HepG2 (cell line): Measurements from ENCODE around the gene SIX3. TPM values are rescaled to one million over a fixed set of nuclear protein-coding genes. Genes with fewer than 3 reads are reported as not detected.

Experiments used
- ARNTL ChIP-seq: sonication (generic); formaldehyde crosslinking; IDR thresholded peaks from 2 replicates; pipeline ENCODE4 v1.4.0; 2020; ENCODE audit warnings: mild to moderate bottlenecking, missing genetic modification reagents
- BORCS8-MEF2B ChIP-seq: sonication (generic); formaldehyde crosslinking; IDR thresholded peaks from 2 replicates; pipeline ENCODE4 v1.8.0; 2022; ENCODE audit warnings: mild to moderate bottlenecking, missing genetic modification reagents
- FOXK2 ChIP-seq: fragments of 450-650 bp; IDR thresholded peaks from 2 replicates; pipeline ENCODE4 v1.6.1; 2016
- HDAC1 ChIP-seq: sonication (generic); formaldehyde crosslinking; IDR thresholded peaks from 2 replicates; pipeline ENCODE4 v1.5.1; 2020; ENCODE audit warnings: mild to moderate bottlenecking, missing genetic modification reagents
- LCORL ChIP-seq, 2 experiments: fragments of 450-650 bp in 1 of 2; sonication (generic) in 1 of 2; formaldehyde crosslinking in 1 of 2; IDR thresholded peaks; 2 replicates each; pipeline versions ENCODE4 v1.5.0 to v1.6.1; 2017 to 2020; ENCODE audit warnings: antibody characterized with exemption in 1 of 2, missing genetic modification reagents in 1 of 2
- MTF1 ChIP-seq: sonication (generic); formaldehyde crosslinking; IDR thresholded peaks from 2 replicates; pipeline ENCODE4 v1.5.0; 2020; ENCODE audit warnings: missing genetic modification reagents
- SAP130 ChIP-seq: IDR thresholded peaks from 2 replicates; pipeline ENCODE4 v1.6.1; 2016; ENCODE audit warnings: low read depth
- YEATS4 ChIP-seq: sonication (generic); formaldehyde crosslinking; IDR thresholded peaks from 2 replicates; pipeline ENCODE4 v1.4.0; 2020; ENCODE audit warnings: missing genetic modification reagents, borderline replicate concordance
- ZFP82 ChIP-seq: sonication (generic); formaldehyde crosslinking; IDR thresholded peaks from 2 replicates; pipeline ENCODE4 v1.5.1; 2020; ENCODE audit warnings: mild to moderate bottlenecking, missing genetic modification reagents, borderline replicate concordance
- ZNF30 ChIP-seq: sonication (generic); formaldehyde crosslinking; IDR thresholded peaks from 2 replicates; pipeline ENCODE4 v1.5.0; 2020; ENCODE audit warnings: mild to moderate bottlenecking, missing genetic modification reagents
- polyA plus RNA-seq, 8 experiments: library from polyadenylated mRNA; depleted of rRNA in 3 of 8; stranded (reverse) in 7 of 8; unstranded in 1 of 8; fragments of >200 nt; fragmentation: Illumina TruSeq in 4 of 8; extraction: Trizol in 4 of 8; gene quantifications; 2 replicates each; pipeline versions ENCODE4 v1.2.1 to v1.2.3, GENCODE V29; 2011 to 2016; ENCODE audit warnings: low read depth in 4 of 8, missing spikeins in 1 of 8, mixed read lengths in 1 of 8; ENCODE audit not compliant: insufficient read depth in 1 of 8
- total RNA-seq, 5 experiments: library from RNA; depleted of rRNA; stranded (reverse); fragments of >200 nt; fragmentation: Illumina TruSeq; extraction: Trizol; gene quantifications; 2 replicates each; pipeline ENCODE4 v1.2.3, GENCODE V29; 2016; ENCODE audit warnings: low read depth in 1 of 5
- TF ChIP-seq, protein P1 (sequence below): sonication (generic); formaldehyde crosslinking; IDR thresholded peaks from 2 replicates; pipeline ENCODE4 v1.9.0; 2021; ENCODE audit warnings: mild to moderate bottlenecking, missing genetic modification reagents
- TF ChIP-seq, protein P2 (sequence below): sonication (generic); formaldehyde crosslinking; IDR thresholded peaks from 2 replicates; pipeline ENCODE4 v1.4.0; 2020; ENCODE audit warnings: missing genetic modification reagents
- TF ChIP-seq, protein P3 (sequence below): sonication (generic); formaldehyde crosslinking; IDR thresholded peaks from 2 replicates; pipeline ENCODE4 v1.4.0; 2020; ENCODE audit warnings: mild to moderate bottlenecking, missing genetic modification reagents
- TF ChIP-seq, protein P4 (sequence below): sonication (generic); formaldehyde crosslinking; IDR thresholded peaks from 2 replicates; pipeline ENCODE4 v1.9.0; 2022; ENCODE audit warnings: low read depth, missing genetic modification reagents
- TF ChIP-seq, protein P5 (sequence below): sonication (generic); formaldehyde crosslinking; IDR thresholded peaks from 2 replicates; pipeline ENCODE4 v1.4.0; 2020; ENCODE audit warnings: mild to moderate bottlenecking, missing genetic modification reagents

The SIX3 gene
- total and polyA plus RNA-seq, 2 of the 13 experiments (the other 11 are each of a cell fraction or from before 2014, with no cell fraction given), result not detected

DNA sequence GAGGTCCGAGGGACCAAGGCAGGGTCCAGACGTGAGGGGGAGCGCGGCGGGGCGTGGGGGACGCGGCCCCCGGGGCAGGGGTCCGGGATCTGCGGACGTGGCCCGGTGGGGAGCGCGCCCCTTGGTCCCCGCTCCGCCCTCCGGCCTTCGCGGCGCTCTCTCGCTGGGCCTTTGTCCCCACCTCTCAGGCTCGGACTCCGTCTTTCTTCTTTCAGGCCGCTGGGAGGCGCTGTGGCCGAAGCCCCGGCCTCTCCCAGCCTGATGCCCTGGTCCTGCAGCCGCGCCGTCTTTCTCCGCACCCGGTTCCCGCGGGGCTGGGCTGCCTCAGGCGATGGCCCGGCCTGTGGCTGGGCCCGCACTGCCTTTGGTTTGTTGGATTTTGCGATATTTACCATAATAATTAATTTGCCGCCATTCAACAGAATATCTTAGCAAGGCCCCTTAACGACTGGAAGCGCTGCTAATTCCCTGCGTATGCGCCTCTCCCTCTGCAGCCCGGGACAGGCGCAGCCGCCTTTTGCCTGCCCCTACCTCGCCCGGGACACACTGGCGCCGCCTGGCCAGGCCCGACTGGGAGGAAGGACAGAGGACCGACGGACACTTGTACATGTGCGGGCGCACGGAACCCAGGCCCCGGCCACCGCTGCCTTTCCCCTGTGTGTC is 10.8 kb downstream of the SIX3 start (continued):
- TF ChIP-seq ZNF30 (CRISPR knock-in tag) (no peak), BORCS8-MEF2B (CRISPR knock-in tag) (peak; percentile 38; the same call in 1 of the 2 replicates), YEATS4 (CRISPR knock-in tag) (peak; percentile 77), HDAC1 (CRISPR knock-in tag) (peak; percentile 16; the same call in 1 of the 2 replicates), ARNTL (CRISPR knock-in tag) (no peak), LCORL (IDR thresholded peaks at IDR 0.05) (no peak), LCORL (CRISPR knock-in tag; IDR thresholded peaks at IDR 0.05) (peak; percentile 65; the same call in 1 of the 2 replicates), FOXK2 (no peak), ZFP82 (CRISPR knock-in tag) (no peak), MTF1 (no peak), SAP130 (CRISPR knock-in tag) (peak; percentile 21; the same call in 1 of the 2 replicates)
- TF ChIP-seq, protein P1, sequence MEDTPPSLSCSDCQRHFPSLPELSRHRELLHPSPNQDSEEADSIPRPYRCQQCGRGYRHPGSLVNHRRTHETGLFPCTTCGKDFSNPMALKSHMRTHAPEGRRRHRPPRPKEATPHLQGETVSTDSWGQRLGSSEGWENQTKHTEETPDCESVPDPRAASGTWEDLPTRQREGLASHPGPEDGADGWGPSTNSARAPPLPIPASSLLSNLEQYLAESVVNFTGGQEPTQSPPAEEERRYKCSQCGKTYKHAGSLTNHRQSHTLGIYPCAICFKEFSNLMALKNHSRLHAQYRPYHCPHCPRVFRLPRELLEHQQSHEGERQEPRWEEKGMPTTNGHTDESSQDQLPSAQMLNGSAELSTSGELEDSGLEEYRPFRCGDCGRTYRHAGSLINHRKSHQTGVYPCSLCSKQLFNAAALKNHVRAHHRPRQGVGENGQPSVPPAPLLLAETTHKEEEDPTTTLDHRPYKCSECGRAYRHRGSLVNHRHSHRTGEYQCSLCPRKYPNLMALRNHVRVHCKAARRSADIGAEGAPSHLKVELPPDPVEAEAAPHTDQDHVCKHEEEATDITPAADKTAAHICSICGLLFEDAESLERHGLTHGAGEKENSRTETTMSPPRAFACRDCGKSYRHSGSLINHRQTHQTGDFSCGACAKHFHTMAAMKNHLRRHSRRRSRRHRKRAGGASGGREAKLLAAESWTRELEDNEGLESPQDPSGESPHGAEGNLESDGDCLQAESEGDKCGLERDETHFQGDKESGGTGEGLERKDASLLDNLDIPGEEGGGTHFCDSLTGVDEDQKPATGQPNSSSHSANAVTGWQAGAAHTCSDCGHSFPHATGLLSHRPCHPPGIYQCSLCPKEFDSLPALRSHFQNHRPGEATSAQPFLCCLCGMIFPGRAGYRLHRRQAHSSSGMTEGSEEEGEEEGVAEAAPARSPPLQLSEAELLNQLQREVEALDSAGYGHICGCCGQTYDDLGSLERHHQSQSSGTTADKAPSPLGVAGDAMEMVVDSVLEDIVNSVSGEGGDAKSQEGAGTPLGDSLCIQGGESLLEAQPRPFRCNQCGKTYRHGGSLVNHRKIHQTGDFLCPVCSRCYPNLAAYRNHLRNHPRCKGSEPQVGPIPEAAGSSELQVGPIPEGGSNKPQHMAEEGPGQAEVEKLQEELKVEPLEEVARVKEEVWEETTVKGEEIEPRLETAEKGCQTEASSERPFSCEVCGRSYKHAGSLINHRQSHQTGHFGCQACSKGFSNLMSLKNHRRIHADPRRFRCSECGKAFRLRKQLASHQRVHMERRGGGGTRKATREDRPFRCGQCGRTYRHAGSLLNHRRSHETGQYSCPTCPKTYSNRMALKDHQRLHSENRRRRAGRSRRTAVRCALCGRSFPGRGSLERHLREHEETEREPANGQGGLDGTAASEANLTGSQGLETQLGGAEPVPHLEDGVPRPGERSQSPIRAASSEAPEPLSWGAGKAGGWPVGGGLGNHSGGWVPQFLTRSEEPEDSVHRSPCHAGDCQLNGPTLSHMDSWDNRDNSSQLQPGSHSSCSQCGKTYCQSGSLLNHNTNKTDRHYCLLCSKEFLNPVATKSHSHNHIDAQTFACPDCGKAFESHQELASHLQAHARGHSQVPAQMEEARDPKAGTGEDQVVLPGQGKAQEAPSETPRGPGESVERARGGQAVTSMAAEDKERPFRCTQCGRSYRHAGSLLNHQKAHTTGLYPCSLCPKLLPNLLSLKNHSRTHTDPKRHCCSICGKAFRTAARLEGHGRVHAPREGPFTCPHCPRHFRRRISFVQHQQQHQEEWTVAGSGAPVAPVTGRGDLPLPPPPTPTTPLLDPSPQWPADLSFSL, result no peak
- TF ChIP-seq, protein P2, sequence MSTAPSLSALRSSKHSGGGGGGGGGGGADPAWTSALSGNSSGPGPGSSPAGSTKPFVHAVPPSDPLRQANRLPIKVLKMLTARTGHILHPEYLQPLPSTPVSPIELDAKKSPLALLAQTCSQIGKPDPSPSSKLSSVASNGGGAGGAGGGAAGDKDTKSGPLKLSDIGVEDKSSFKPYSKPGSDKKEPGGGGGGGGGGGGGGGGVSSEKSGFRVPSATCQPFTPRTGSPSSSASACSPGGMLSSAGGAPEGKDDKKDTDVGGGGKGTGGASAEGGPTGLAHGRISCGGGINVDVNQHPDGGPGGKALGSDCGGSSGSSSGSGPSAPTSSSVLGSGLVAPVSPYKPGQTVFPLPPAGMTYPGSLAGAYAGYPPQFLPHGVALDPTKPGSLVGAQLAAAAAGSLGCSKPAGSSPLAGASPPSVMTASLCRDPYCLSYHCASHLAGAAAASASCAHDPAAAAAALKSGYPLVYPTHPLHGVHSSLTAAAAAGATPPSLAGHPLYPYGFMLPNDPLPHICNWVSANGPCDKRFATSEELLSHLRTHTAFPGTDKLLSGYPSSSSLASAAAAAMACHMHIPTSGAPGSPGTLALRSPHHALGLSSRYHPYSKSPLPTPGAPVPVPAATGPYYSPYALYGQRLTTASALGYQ (CRISPR knock-in tag), result no peak
- TF ChIP-seq, protein P3, sequence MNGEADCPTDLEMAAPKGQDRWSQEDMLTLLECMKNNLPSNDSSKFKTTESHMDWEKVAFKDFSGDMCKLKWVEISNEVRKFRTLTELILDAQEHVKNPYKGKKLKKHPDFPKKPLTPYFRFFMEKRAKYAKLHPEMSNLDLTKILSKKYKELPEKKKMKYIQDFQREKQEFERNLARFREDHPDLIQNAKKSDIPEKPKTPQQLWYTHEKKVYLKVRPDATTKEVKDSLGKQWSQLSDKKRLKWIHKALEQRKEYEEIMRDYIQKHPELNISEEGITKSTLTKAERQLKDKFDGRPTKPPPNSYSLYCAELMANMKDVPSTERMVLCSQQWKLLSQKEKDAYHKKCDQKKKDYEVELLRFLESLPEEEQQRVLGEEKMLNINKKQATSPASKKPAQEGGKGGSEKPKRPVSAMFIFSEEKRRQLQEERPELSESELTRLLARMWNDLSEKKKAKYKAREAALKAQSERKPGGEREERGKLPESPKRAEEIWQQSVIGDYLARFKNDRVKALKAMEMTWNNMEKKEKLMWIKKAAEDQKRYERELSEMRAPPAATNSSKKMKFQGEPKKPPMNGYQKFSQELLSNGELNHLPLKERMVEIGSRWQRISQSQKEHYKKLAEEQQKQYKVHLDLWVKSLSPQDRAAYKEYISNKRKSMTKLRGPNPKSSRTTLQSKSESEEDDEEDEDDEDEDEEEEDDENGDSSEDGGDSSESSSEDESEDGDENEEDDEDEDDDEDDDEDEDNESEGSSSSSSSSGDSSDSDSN (CRISPR knock-in tag), result peak; percentile 80
- TF ChIP-seq, protein P4, sequence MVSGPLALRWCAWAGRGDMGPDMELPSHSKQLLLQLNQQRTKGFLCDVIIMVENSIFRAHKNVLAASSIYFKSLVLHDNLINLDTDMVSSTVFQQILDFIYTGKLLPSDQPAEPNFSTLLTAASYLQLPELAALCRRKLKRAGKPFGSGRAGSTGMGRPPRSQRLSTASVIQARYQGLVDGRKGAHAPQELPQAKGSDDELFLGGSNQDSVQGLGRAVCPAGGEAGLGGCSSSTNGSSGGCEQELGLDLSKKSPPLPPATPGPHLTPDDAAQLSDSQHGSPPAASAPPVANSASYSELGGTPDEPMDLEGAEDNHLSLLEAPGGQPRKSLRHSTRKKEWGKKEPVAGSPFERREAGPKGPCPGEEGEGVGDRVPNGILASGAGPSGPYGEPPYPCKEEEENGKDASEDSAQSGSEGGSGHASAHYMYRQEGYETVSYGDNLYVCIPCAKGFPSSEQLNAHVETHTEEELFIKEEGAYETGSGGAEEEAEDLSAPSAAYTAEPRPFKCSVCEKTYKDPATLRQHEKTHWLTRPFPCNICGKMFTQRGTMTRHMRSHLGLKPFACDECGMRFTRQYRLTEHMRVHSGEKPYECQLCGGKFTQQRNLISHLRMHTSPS (CRISPR knock-in tag), result no peak; the same call in 1 of the 2 replicates
- TF ChIP-seq, protein P5, sequence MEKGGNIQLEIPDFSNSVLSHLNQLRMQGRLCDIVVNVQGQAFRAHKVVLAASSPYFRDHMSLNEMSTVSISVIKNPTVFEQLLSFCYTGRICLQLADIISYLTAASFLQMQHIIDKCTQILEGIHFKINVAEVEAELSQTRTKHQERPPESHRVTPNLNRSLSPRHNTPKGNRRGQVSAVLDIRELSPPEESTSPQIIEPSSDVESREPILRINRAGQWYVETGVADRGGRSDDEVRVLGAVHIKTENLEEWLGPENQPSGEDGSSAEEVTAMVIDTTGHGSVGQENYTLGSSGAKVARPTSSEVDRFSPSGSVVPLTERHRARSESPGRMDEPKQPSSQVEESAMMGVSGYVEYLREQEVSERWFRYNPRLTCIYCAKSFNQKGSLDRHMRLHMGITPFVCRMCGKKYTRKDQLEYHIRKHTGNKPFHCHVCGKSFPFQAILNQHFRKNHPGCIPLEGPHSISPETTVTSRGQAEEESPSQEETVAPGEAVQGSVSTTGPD (CRISPR knock-in tag), result no peak
